Stomach (tissue), 4 donors: Measurements from ENCODE around the gene RARG.

ENCODE experiments used
- CTCF ChIP-seq, 7 experiments: fragments of 450-650 bp in 4 of 7; fragments of 200-600 bp in 3 of 7; sonication (generic) in 3 of 7; IDR thresholded peaks; one replicate each; pipeline ENCODE4 v1.5.1; 2016 to 2019; ENCODE audit warnings: antibody characterized with exemption in 7 of 7, control low read depth in 2 of 7, mild to moderate bottlenecking in 1 of 7
- POLR2A ChIP-seq, 4 donors: fragments of 450-650 bp; IDR thresholded peaks; one replicate each; pipeline ENCODE4 v1.6.1; 2016; ENCODE audit warnings: antibody characterized with exemption in 4 of 4, control low read depth in 2 of 4, mild to moderate bottlenecking in 1 of 4, moderate library complexity in 1 of 4

GRCh38 chr12:53251477-53252348 is 19.7 kb upstream of the RARG start:
- peak in 2 of 7 experiments; percentile 12 to 35 for TF ChIP-seq CTCF (IDR thresholded peaks at IDR 0.05)
- no peak for TF ChIP-seq POLR2A (IDR thresholded peaks at IDR 0.05)
